Mammary microvascular endothelial cell (primary cell): ENCODE measurements around the gene NMT2. TPM values are rescaled to one million over a fixed set of nuclear protein-coding genes. Genes with fewer than 3 reads are reported as not detected.

Source experiments
- total RNA-seq: library from RNA; depleted of rRNA; stranded (reverse); fragments of >200 nt; gene quantifications from 2 replicates; pipeline ENCODE4 v1.2.3, GENCODE V29; 2015

NMT2 gene
- 220 and 224 TPM in 2 replicates for total RNA-seq

GRCh38 chr10:15168291-15168785 lies at the start of gene NMT2:
NMT2 (minus strand) TSS chr10:15168693; CDS start chr10:15168612, 81 bp downstream.

GRCh38 chr10:15097011-15097812 lies 71.3 kb downstream of the NMT2 start, which contains the start of gene RPP38:
RPP38 (plus strand) TSS chr10:15097355; CDS start chr10:15103315, 5,960 bp downstream.

GRCh38 chr10:15088428-15089261 lies 79.8 kb downstream of the NMT2 start, which contains the start of gene ACBD7:
ACBD7 (minus strand) TSS chr10:15088776; CDS start chr10:15088728, 48 bp downstream.

Other genes starting within 250 kb of the NMT2 start
- gene DCLRE1C, start 214.6 kb downstream of the NMT2 start, total RNA-seq, result 5.0 and 6.6 TPM in 2 replicates
- not detected in 2 replicates for gene MEIG1, start 209.3 kb downstream of the NMT2 start, total RNA-seq
- 1.5 and 2.5 TPM in 2 replicates for gene OLAH, start 124.8 kb downstream of the NMT2 start, total RNA-seq
- 2.1 and 3.3 TPM in 2 replicates for gene ACBD7, start 79.9 kb downstream of the NMT2 start, total RNA-seq
- 5.4 and 6.5 TPM in 2 replicates for gene RPP38, start 71.3 kb downstream of the NMT2 start, total RNA-seq
- gene FAM171A1, start 202.6 kb upstream of the NMT2 start, total RNA-seq, result 77.0 and 80.1 TPM in 2 replicates